Measurements from ENCODE around the gene WDR90.

WDR90 gene

DNA sequence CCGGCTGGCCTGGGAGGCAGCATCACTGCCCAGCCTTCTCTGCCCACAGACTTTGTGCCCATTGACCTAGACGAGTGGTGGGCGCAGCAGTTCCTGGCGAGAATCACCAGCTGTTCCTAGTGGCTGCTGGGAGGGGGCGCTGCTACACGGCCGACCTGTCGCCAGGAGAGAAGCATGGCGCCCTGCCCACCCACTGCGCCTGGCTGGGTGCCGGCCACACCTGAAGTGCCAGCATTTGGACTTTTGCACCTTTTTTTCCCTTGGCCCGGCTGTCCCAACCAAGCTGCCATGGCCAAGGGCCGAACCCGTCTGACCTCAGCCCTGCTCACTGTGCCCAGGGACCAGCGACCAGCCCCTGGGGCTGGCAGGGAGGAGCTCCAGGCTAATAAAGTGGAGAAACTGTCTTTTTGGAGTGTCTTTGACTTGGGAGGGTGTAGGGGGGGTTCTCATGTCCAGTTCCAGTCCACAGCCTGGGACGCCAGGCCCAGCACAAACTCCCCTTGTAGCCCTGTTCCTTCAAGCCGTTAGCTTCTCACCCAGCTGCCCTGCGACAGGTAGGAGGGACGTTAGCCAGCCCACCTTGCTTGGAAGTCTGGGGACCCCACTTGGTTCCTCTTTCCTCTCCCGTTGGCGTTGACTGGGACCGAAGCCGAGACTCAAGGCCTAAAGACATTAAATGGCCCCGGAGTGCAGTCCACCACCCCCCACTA, 939 bp upstream of the WDR90 start (continued):
- TF ChIP-seq ZNF654 (tag by site-specific recombination; IDR thresholded peaks at IDR 0.05; ENCODE audit: low read depth), result 0 out of 2 replicates have a peak, but pooled peaks have one; percentile 4
- no peak for TF ChIP-seq ZNF10 (tag by site-specific recombination; IDR thresholded peaks at IDR 0.05)
- TF ChIP-seq, protein P1, sequence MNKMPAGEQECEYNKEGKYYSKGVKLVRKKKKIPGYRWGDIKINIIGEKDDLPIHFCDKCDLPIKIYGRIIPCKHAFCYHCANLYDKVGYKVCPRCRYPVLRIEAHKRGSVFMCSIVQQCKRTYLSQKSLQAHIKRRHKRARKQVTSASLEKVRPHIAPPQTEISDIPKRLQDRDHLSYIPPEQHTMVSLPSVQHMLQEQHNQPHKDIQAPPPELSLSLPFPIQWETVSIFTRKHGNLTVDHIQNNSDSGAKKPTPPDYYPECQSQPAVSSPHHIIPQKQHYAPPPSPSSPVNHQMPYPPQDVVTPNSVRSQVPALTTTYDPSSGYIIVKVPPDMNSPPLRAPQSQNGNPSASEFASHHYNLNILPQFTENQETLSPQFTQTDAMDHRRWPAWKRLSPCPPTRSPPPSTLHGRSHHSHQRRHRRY (tag by site-specific recombination; IDR thresholded peaks at IDR 0.05), result no peak
- no peak; the same call in 1 of the 2 replicates for TF ChIP-seq ZNF324 (tag by site-specific recombination; IDR thresholded peaks at IDR 0.05)
- TF ChIP-seq ZNF623 (tag by site-specific recombination; IDR thresholded peaks at IDR 0.05), result no peak
- TF ChIP-seq YY2 (tag by site-specific recombination; IDR thresholded peaks at IDR 0.05), result peak; percentile 74; the same call in 1 of the 2 replicates
- 0 out of 2 replicates have a peak, but pooled peaks have one; percentile 20 for TF ChIP-seq ZNF785 (tag by site-specific recombination; IDR thresholded peaks at IDR 0.05)
- no peak for TF ChIP-seq ZNF157 (tag by site-specific recombination; IDR thresholded peaks at IDR 0.05)
- TF ChIP-seq ZNF366 (tag by site-specific recombination; conservative IDR thresholded peaks at IDR 0.05), result no peak
- TF ChIP-seq, protein P2, sequence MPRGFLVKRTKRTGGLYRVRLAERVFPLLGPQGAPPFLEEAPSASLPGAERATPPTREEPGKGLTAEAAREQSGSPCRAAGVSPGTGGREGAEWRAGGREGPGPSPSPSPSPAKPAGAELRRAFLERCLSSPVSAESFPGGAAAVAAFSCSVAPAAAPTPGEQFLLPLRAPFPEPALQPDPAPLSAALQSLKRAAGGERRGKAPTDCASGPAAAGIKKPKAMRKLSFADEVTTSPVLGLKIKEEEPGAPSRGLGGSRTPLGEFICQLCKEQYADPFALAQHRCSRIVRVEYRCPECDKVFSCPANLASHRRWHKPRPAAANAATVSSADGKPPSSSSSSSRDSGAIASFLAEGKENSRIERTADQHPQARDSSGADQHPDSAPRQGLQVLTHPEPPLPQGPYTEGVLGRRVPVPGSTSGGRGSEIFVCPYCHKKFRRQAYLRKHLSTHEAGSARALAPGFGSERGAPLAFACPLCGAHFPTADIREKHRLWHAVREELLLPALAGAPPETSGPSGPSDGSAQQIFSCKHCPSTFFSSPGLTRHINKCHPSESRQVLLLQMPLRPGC (tag by site-specific recombination; IDR thresholded peaks at IDR 0.05), result no peak; the same call in 1 of the 2 replicates
- TF ChIP-seq EGR2 (tag by site-specific recombination; IDR thresholded peaks at IDR 0.05; ENCODE audit: low read depth), result peak; percentile 69
- TF ChIP-seq ZNF791 (tag by site-specific recombination; IDR thresholded peaks at IDR 0.05), result no peak
- no peak for TF ChIP-seq ZNF558 (tag by site-specific recombination; IDR thresholded peaks at IDR 0.05)
- TF ChIP-seq KLF10 (tag by site-specific recombination; IDR thresholded peaks at IDR 0.05), result peak; percentile 36; the same call in 1 of the 2 replicates
- no peak for TF ChIP-seq ZNF175 (tag by site-specific recombination; IDR thresholded peaks at IDR 0.05)
- no peak for TF ChIP-seq SALL2 (tag by site-specific recombination; IDR thresholded peaks at IDR 0.05; ENCODE audit: borderline replicate concordance)
- TF ChIP-seq, protein P3, sequence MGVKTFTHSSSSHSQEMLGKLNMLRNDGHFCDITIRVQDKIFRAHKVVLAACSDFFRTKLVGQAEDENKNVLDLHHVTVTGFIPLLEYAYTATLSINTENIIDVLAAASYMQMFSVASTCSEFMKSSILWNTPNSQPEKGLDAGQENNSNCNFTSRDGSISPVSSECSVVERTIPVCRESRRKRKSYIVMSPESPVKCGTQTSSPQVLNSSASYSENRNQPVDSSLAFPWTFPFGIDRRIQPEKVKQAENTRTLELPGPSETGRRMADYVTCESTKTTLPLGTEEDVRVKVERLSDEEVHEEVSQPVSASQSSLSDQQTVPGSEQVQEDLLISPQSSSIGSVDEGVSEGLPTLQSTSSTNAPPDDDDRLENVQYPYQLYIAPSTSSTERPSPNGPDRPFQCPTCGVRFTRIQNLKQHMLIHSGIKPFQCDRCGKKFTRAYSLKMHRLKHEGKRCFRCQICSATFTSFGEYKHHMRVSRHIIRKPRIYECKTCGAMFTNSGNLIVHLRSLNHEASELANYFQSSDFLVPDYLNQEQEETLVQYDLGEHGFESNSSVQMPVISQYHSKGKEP (tag by site-specific recombination; IDR thresholded peaks at IDR 0.05), result no peak
- TF ChIP-seq, protein P4, sequence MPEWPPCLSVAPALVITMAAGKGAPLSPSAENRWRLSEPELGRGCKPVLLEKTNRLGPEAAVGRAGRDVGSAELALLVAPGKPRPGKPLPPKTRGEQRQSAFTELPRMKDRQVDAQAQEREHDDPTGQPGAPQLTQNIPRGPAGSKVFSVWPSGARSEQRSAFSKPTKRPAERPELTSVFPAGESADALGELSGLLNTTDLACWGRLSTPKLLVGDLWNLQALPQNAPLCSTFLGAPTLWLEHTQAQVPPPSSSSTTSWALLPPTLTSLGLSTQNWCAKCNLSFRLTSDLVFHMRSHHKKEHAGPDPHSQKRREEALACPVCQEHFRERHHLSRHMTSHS (tag by site-specific recombination; IDR thresholded peaks at IDR 0.05), result no peak
- TF ChIP-seq ZNF174 (tag by site-specific recombination; IDR thresholded peaks at IDR 0.05), result no peak
- peak; percentile 93 for TF ChIP-seq ZEB2 (tag by site-specific recombination; IDR thresholded peaks at IDR 0.05)
- TF ChIP-seq ZNF529 (tag by site-specific recombination; IDR thresholded peaks at IDR 0.05; ENCODE audit: insufficient replicate concordance), result no peak
- TF ChIP-seq HOXC10 (CRISPR knock-in tag; IDR thresholded peaks at IDR 0.05), result no peak
- TF ChIP-seq ZNF311 (tag by site-specific recombination; IDR thresholded peaks at IDR 0.05; ENCODE audit: borderline replicate concordance), result no peak
- no peak for TF ChIP-seq ZNF266 (tag by site-specific recombination; IDR thresholded peaks at IDR 0.05; ENCODE audit: low read depth)
- no peak for TF ChIP-seq ZNF621 (tag by site-specific recombination; IDR thresholded peaks at IDR 0.05)
- TF ChIP-seq ZNF548 (tag by site-specific recombination; IDR thresholded peaks at IDR 0.05), result no peak
- TF ChIP-seq ZNF530 (tag by site-specific recombination; IDR thresholded peaks at IDR 0.05; ENCODE audit: low read depth), result no peak
- TF ChIP-seq ZBTB8A (tag by site-specific recombination; IDR thresholded peaks at IDR 0.05), result peak; percentile 89
- no peak for TF ChIP-seq ZNF600 (tag by site-specific recombination; IDR thresholded peaks at IDR 0.05)
- TF ChIP-seq, protein P5, sequence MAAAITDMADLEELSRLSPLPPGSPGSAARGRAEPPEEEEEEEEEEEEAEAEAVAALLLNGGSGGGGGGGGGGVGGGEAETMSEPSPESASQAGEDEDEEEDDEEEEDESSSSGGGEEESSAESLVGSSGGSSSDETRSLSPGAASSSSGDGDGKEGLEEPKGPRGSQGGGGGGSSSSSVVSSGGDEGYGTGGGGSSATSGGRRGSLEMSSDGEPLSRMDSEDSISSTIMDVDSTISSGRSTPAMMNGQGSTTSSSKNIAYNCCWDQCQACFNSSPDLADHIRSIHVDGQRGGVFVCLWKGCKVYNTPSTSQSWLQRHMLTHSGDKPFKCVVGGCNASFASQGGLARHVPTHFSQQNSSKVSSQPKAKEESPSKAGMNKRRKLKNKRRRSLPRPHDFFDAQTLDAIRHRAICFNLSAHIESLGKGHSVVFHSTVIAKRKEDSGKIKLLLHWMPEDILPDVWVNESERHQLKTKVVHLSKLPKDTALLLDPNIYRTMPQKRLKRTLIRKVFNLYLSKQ (tag by site-specific recombination; IDR thresholded peaks at IDR 0.05; ENCODE audit: borderline replicate concordance), result no peak
- TF ChIP-seq ZNF140 (tag by site-specific recombination; IDR thresholded peaks at IDR 0.05), result no peak
- peak; percentile 74 for TF ChIP-seq ZNF341 (tag by site-specific recombination; IDR thresholded peaks at IDR 0.05; ENCODE audit: low read depth)
- no peak for TF ChIP-seq REPIN1 (tag by site-specific recombination; IDR thresholded peaks at IDR 0.05; ENCODE audit: low read depth)
- TF ChIP-seq ZNF837 (tag by site-specific recombination; IDR thresholded peaks at IDR 0.05), result 0 out of 2 replicates have a peak, but pooled peaks have one; percentile 32
- no peak for TF ChIP-seq ZNF585B (tag by site-specific recombination; IDR thresholded peaks at IDR 0.05)
- no peak for TF ChIP-seq ZNF350 (tag by site-specific recombination; IDR thresholded peaks at IDR 0.05)

All from HEK293 (cell line).